ENCODE measurements around the gene AP1B1. TPM values are rescaled to one million over a fixed set of nuclear protein-coding genes. Genes with fewer than 3 reads are reported as not detected.

The AP1B1 gene
- total and polyA plus RNA-seq, 2 donors from 2014 or later = 50.5 to 82.9 TPM

DNA sequence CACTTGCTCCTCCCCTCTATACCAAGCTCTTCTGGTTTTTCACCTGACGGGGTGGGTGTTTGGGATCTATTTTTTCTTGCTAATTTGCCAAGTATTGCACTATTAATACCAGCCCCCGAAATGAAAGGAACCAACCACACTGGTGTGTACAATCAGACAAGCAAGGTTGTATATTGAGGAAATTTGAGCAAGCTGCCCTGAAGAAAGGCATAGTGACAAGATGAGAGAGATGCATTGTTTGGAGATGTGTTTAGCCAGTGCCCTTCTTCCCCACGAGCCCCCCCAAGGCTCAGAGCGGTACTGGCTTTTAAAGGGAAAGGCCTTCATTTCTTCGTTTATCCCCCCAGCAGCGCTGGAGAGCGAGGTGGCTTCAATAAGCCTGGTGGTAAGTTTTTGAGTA is 97.2 kb downstream of the AP1B1 start:
- H3K4me3 ChIP-seq (ENCODE audit: low read length in 3 of 3) = no peak overlapping the region
- TF ChIP-seq, protein P1, sequence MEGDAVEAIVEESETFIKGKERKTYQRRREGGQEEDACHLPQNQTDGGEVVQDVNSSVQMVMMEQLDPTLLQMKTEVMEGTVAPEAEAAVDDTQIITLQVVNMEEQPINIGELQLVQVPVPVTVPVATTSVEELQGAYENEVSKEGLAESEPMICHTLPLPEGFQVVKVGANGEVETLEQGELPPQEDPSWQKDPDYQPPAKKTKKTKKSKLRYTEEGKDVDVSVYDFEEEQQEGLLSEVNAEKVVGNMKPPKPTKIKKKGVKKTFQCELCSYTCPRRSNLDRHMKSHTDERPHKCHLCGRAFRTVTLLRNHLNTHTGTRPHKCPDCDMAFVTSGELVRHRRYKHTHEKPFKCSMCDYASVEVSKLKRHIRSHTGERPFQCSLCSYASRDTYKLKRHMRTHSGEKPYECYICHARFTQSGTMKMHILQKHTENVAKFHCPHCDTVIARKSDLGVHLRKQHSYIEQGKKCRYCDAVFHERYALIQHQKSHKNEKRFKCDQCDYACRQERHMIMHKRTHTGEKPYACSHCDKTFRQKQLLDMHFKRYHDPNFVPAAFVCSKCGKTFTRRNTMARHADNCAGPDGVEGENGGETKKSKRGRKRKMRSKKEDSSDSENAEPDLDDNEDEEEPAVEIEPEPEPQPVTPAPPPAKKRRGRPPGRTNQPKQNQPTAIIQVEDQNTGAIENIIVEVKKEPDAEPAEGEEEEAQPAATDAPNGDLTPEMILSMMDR (IDR thresholded peaks at IDR 0.05; ENCODE audit: borderline replicate concordance, extremely low read depth, insufficient read depth) = no peak
- DNase-seq (no peak), FAIRE-seq (no peak)
- H3K36me3 ChIP-seq (ENCODE audit: control insufficient read depth in 2 of 3, insufficient read depth in 3 of 3, low read length in 3 of 3) = peaks cover 21 to 80% (median 45%) of the 10 kb centered on the region in 3 donors
- no peak overlapping the region for H3K9ac ChIP-seq (ENCODE audit: low read length in 3 of 3)
- H3K27ac ChIP-seq (ENCODE audit: low read depth in 2 of 2, low read length in 2 of 2) = no peak overlapping the region
- intact Hi-C loops (cut with DNase I) = no loop called here
- H3K4me1 ChIP-seq (ENCODE audit: control insufficient read depth in 2 of 3, insufficient read depth in 2 of 3, low read depth in 1 of 3, low read length in 3 of 3) = no peaks in the 10 kb centered on the region
- H3K27me3 ChIP-seq (ENCODE audit: control insufficient read depth, insufficient read depth, low read length) = no peaks in the 10 kb centered on the region
- no peaks in the 10 kb centered on the region for H3K9me3 ChIP-seq (ENCODE audit: control insufficient read depth in 2 of 3, insufficient read depth in 1 of 3, low read length in 3 of 3)

DNA sequence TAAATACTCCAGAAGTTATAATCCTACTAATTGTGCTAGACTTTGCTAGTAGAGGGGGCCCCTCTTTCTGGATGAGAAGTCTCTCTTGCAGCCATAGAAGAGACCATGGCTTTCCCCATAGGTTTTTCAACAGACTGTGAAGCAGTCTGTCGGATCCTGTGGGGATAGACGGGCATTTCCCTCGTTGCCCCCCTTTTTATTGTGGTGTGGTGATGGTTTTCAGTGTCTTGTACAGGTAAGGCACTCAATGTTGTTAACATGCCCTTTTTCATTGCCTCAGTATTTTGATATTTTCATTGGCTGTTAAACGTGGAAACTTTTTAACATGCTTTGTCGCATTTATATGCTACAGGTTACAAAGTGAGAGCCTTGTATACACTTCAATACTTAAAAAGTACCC is 98.3 kb downstream of the AP1B1 start:
- TF ChIP-seq, protein P1 (IDR thresholded peaks at IDR 0.05; ENCODE audit: borderline replicate concordance, extremely low read depth, insufficient read depth) = no peak
- Histone ChIP-seq H3K4me1 (ENCODE audit: control insufficient read depth in 2 of 3, insufficient read depth in 2 of 3, low read depth in 1 of 3, low read length in 3 of 3) (no peaks in the 10 kb centered on the region), H3K4me3 (ENCODE audit: low read length in 3 of 3) (no peak overlapping the region), H3K9ac (ENCODE audit: low read length in 3 of 3) (no peak overlapping the region), H3K9me3 (ENCODE audit: control insufficient read depth in 2 of 3, insufficient read depth in 1 of 3, low read length in 3 of 3) (no peaks in the 10 kb centered on the region), H3K36me3 (ENCODE audit: control insufficient read depth in 2 of 3, insufficient read depth in 3 of 3, low read length in 3 of 3) (peaks cover 21 to 68% (median 40%) of the 10 kb centered on the region in 3 donors), H3K27me3 (ENCODE audit: control insufficient read depth, insufficient read depth, low read length) (no peaks in the 10 kb centered on the region), H3K27ac (ENCODE audit: low read depth in 2 of 2, low read length in 2 of 2) (no peak overlapping the region)
- intact Hi-C loops (cut with DNase I) = no loop called here
- no peak for DNase-seq
- FAIRE-seq = no peak

DNA sequence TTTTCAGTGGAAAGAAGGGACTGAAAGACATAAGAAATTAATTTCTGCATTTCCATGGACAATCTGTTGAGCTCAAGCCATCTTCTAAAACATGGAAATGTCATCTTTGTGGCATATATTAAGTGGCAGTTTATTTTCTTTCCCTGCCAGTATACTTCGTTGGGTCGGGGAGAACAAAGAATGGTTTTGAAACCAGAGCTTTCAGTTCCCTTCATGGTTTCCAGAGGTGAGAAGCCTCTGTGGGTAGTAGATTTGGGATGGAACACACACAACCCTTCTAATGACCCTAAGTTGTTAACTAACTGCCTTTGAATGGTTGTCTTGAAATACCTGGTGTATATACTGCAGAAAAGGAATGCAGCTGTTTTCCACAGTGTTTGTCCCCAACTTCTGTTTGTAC is 99.5 kb downstream of the AP1B1 start:
- no peaks in the 10 kb centered on the region for H3K27me3 ChIP-seq (ENCODE audit: control insufficient read depth, insufficient read depth, low read length)
- intact Hi-C loops (cut with DNase I) = no loop called here
- FAIRE-seq (no peak), DNase-seq (no peak)
- no peak overlapping the region for H3K4me3 ChIP-seq (ENCODE audit: low read length in 3 of 3)
- H3K9ac ChIP-seq (ENCODE audit: low read length in 3 of 3) = no peak overlapping the region
- TF ChIP-seq, protein P1 (IDR thresholded peaks at IDR 0.05; ENCODE audit: borderline replicate concordance, extremely low read depth, insufficient read depth) = no peak
- peaks cover 23 to 72% (median 46%) of the 10 kb centered on the region in 3 donors for H3K36me3 ChIP-seq (ENCODE audit: control insufficient read depth in 2 of 3, insufficient read depth in 3 of 3, low read length in 3 of 3)
- no peak overlapping the region for H3K27ac ChIP-seq (ENCODE audit: low read depth in 2 of 2, low read length in 2 of 2)
- no peaks in the 10 kb centered on the region for H3K9me3 ChIP-seq (ENCODE audit: control insufficient read depth in 2 of 3, insufficient read depth in 1 of 3, low read length in 3 of 3)
- no peaks in the 10 kb centered on the region for H3K4me1 ChIP-seq (ENCODE audit: control insufficient read depth in 2 of 3, insufficient read depth in 2 of 3, low read depth in 1 of 3, low read length in 3 of 3)

DNA sequence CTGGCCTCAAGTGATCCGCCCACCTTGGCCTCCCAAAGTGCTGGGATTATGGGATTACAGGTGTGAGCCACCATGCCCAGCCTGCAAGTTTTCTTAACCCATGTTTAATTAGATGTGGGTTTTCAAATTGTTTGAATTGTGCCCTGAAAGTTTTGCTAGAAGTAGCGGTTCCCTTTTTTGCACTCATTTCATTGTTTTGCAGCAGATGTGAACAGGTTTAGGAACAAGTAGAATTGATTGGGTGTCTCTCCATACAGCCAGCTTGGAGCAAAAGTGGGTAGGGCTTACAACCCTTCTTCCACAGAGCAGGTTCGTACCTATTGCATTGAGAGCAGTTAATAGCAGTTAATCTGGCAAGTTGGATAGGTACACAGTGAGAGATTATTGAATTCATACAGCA is 104.2 kb downstream of the AP1B1 start:
- DNase-seq (no peak), FAIRE-seq (no peak)
- Histone ChIP-seq H3K36me3 (ENCODE audit: control insufficient read depth in 2 of 3, insufficient read depth in 3 of 3, low read length in 3 of 3) (peaks cover 17 to 58% (median 40%) of the 10 kb centered on the region in 3 donors), H3K27ac (ENCODE audit: low read depth in 2 of 2, low read length in 2 of 2) (no peak overlapping the region), H3K9ac (ENCODE audit: low read length in 3 of 3) (no peak overlapping the region), H3K27me3 (ENCODE audit: control insufficient read depth, insufficient read depth, low read length) (no peaks in the 10 kb centered on the region), H3K4me1 (ENCODE audit: control insufficient read depth in 2 of 3, insufficient read depth in 2 of 3, low read depth in 1 of 3, low read length in 3 of 3) (peaks cover 0 to 1% (median 0%) of the 10 kb centered on the region in 3 donors), H3K4me3 (ENCODE audit: low read length in 3 of 3) (no peak overlapping the region), H3K9me3 (ENCODE audit: control insufficient read depth in 2 of 3, insufficient read depth in 1 of 3, low read length in 3 of 3) (no peaks in the 10 kb centered on the region)
- intact Hi-C loops (cut with DNase I) = no loop called here
- TF ChIP-seq, protein P1 (IDR thresholded peaks at IDR 0.05; ENCODE audit: borderline replicate concordance, extremely low read depth, insufficient read depth) = no peak
